HCT116 (cell line): ENCODE data around the gene NTN5. TPM values are rescaled to one million over a fixed set of nuclear protein-coding genes. Genes with fewer than 3 reads are reported as not detected.

ENCODE experiments used
- total RNA-seq: library from RNA; stranded (reverse); gene quantifications from one replicate; pipeline ENCODE4 v1.2.1, GENCODE V29; 2021; ENCODE audit not compliant: unreplicated experiment

The NTN5 gene
- total RNA-seq, 1 experiment from 2014 or later, result 3.1 TPM

Other genes starting within 250 kb of the NTN5 start
- 64.8 TPM for gene GRWD1, start 227.0 kb downstream of the NTN5 start, total RNA-seq
- gene KCNJ14, start 217.4 kb downstream of the NTN5 start, total RNA-seq, result 2.5 TPM
- 75.3 TPM for gene CYTH2, start 203.6 kb downstream of the NTN5 start, total RNA-seq
- 19.9 TPM for gene LMTK3, start 161.2 kb downstream of the NTN5 start, total RNA-seq
- 4.8 TPM for gene SULT2B1, start 120.8 kb downstream of the NTN5 start, total RNA-seq
- gene SPACA4, start 66.3 kb downstream of the NTN5 start, total RNA-seq, result not detected
- 6.8 TPM for gene FAM83E, start 57.9 kb downstream of the NTN5 start, total RNA-seq
- 2,006 TPM for gene RPL18, start 53.8 kb downstream of the NTN5 start, total RNA-seq
- gene SPHK2, start 53.5 kb downstream of the NTN5 start, total RNA-seq, result 19.9 TPM
- gene DBP, start 35.6 kb downstream of the NTN5 start, total RNA-seq, result 45.9 TPM
- 29.6 TPM for gene CA11, start 26.8 kb downstream of the NTN5 start, total RNA-seq
- gene FUT2, start 23.0 kb upstream of the NTN5 start, total RNA-seq, result 12.5 TPM
- gene MAMSTR, start 46.7 kb upstream of the NTN5 start, total RNA-seq, result 1.3 TPM
- 1.9 TPM for gene RASIP1, start 67.6 kb upstream of the NTN5 start, total RNA-seq
- 1.7 TPM for gene IZUMO1, start 73.9 kb upstream of the NTN5 start, total RNA-seq
- gene FUT1, start 79.6 kb upstream of the NTN5 start, total RNA-seq, result 14.1 TPM
- 0.81 TPM for gene FGF21, start 82.5 kb upstream of the NTN5 start, total RNA-seq
- gene BCAT2, start 138.0 kb upstream of the NTN5 start, total RNA-seq, result 66.1 TPM
- gene HSD17B14, start 163.5 kb upstream of the NTN5 start, total RNA-seq, result 3.9 TPM
- 20.4 TPM for gene PLEKHA4, start 195.6 kb upstream of the NTN5 start, total RNA-seq
- 50.3 TPM for gene PPP1R15A, start 199.4 kb upstream of the NTN5 start, total RNA-seq
- not detected for gene TULP2, start 225.7 kb upstream of the NTN5 start, total RNA-seq
- gene NUCB1, start 227.3 kb upstream of the NTN5 start, total RNA-seq, result 88.8 TPM